ENCODE data around the gene TNIK. TPM values are rescaled to one million over a fixed set of nuclear protein-coding genes. Genes with fewer than 3 reads are reported as not detected.

Gene TNIK
- total and polyA plus RNA-seq, 2 experiments from 2014 or later, result 14.6 to 34.3 TPM

DNA sequence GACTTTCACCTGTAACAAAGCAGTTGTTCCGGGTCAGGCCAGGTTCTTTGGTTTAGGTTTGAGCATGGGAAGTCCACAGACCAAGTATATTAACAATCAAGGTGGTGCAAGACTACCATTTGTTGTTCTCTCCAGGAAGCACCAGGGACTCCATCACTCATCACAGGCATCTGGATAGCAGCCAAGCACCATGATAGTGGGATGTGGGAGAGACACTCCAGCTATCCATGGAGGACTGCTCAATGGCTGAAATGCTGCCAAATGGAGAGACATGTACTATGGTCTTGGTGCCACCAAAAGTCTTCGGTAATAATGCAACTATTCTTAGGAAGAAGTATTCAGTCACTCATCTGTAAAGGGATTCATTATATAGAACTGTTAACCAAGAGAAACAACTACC is 143.0 kb downstream of the TNIK start (continued):
- TF ChIP-seq, protein P1, sequence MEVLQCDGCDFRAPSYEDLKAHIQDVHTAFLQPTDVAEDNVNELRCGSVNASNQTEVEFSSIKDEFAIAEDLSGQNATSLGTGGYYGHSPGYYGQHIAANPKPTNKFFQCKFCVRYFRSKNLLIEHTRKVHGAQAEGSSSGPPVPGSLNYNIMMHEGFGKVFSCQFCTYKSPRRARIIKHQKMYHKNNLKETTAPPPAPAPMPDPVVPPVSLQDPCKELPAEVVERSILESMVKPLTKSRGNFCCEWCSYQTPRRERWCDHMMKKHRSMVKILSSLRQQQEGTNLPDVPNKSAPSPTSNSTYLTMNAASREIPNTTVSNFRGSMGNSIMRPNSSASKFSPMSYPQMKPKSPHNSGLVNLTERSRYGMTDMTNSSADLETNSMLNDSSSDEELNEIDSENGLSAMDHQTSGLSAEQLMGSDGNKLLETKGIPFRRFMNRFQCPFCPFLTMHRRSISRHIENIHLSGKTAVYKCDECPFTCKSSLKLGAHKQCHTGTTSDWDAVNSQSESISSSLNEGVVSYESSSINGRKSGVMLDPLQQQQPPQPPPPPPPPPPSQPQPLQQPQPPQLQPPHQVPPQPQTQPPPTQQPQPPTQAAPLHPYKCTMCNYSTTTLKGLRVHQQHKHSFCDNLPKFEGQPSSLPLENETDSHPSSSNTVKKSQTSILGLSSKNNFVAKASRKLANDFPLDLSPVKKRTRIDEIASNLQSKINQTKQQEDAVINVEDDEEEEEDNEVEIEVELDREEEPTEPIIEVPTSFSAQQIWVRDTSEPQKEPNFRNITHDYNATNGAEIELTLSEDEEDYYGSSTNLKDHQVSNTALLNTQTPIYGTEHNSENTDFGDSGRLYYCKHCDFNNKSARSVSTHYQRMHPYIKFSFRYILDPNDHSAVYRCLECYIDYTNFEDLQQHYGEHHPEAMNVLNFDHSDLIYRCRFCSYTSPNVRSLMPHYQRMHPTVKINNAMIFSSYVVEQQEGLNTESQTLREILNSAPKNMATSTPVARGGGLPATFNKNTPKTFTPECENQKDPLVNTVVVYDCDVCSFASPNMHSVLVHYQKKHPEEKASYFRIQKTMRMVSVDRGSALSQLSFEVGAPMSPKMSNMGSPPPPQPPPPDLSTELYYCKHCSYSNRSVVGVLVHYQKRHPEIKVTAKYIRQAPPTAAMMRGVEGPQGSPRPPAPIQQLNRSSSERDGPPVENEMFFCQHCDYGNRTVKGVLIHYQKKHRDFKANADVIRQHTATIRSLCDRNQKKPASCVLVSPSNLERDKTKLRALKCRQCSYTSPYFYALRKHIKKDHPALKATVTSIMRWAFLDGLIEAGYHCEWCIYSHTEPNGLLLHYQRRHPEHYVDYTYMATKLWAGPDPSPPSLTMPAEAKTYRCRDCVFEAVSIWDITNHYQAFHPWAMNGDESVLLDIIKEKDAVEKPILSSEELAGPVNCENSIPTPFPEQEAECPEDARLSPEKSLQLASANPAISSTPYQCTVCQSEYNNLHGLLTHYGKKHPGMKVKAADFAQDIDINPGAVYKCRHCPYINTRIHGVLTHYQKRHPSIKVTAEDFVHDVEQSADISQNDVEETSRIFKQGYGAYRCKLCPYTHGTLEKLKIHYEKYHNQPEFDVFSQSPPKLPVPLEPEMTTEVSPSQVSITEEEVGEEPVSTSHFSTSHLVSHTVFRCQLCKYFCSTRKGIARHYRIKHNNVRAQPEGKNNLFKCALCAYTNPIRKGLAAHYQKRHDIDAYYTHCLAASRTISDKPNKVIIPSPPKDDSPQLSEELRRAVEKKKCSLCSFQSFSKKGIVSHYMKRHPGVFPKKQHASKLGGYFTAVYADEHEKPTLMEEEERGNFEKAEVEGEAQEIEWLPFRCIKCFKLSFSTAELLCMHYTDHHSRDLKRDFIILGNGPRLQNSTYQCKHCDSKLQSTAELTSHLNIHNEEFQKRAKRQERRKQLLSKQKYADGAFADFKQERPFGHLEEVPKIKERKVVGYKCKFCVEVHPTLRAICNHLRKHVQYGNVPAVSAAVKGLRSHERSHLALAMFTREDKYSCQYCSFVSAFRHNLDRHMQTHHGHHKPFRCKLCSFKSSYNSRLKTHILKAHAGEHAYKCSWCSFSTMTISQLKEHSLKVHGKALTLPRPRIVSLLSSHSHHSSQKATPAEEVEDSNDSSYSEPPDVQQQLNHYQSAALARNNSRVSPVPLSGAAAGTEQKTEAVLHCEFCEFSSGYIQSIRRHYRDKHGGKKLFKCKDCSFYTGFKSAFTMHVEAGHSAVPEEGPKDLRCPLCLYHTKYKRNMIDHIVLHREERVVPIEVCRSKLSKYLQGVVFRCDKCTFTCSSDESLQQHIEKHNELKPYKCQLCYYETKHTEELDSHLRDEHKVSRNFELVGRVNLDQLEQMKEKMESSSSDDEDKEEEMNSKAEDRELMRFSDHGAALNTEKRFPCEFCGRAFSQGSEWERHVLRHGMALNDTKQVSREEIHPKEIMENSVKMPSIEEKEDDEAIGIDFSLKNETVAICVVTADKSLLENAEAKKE (CRISPR knock-in tag; IDR thresholded peaks at IDR 0.05), result no peak
- no peak for TF ChIP-seq ZNF114 (CRISPR knock-in tag; IDR thresholded peaks at IDR 0.05)
- no peak for TF ChIP-seq JUNB (IDR thresholded peaks at IDR 0.05; ENCODE audit: unreplicated experiment)
- no peak for TF ChIP-seq ZNF331 (CRISPR knock-in tag; IDR thresholded peaks at IDR 0.05; ENCODE audit: low read depth)
- TF ChIP-seq, protein P2, sequence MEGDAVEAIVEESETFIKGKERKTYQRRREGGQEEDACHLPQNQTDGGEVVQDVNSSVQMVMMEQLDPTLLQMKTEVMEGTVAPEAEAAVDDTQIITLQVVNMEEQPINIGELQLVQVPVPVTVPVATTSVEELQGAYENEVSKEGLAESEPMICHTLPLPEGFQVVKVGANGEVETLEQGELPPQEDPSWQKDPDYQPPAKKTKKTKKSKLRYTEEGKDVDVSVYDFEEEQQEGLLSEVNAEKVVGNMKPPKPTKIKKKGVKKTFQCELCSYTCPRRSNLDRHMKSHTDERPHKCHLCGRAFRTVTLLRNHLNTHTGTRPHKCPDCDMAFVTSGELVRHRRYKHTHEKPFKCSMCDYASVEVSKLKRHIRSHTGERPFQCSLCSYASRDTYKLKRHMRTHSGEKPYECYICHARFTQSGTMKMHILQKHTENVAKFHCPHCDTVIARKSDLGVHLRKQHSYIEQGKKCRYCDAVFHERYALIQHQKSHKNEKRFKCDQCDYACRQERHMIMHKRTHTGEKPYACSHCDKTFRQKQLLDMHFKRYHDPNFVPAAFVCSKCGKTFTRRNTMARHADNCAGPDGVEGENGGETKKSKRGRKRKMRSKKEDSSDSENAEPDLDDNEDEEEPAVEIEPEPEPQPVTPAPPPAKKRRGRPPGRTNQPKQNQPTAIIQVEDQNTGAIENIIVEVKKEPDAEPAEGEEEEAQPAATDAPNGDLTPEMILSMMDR (conservative IDR thresholded peaks at IDR 0.05; ENCODE audit: low read depth in 2 of 2), result no peak
- TF ChIP-seq STAT1 (IDR thresholded peaks at IDR 0.05; ENCODE audit: unreplicated experiment), result no peak

- Histone ChIP-seq H3K36me3 (ENCODE audit: insufficient read depth) (no peaks in the 10 kb centered on the region), H3K27me3 (ENCODE audit: insufficient read depth) (no peaks in the 10 kb centered on the region), H3K27ac (ENCODE audit: low read depth) (no peak overlapping the region), H3K79me2 (replicated peaks; ENCODE audit: insufficient read depth) (peaks cover 28% of the 10 kb centered on the region), H3K9me2 (ENCODE audit: insufficient read depth) (no peaks in the 10 kb centered on the region), H3K4me2 (no peak overlapping the region), H3K4me3 (no peak overlapping the region), H3F3A (replicated peaks; ENCODE audit: low read depth) (no peaks in the 10 kb centered on the region), H2AFZ (no peak overlapping the region), H4K20me1 (replicated peaks; ENCODE audit: insufficient read depth) (no peaks in the 10 kb centered on the region), H3K4me1 (ENCODE audit: insufficient read depth) (peaks cover 11% of the 10 kb centered on the region)
- H3K27ac Mint-ChIP-seq, result no peak overlapping the region
- ATAC-seq (no peak), DNase-seq (ENCODE audit: low spot score) (no peak)
- H3K4me1 Mint-ChIP-seq, result peaks cover 32% of the 10 kb centered on the region
- peaks cover 3% of the 10 kb centered on the region for H3K27me3 Mint-ChIP-seq (ENCODE audit: insufficient read depth, low read depth, poor library complexity)
- H3K9me3 Mint-ChIP-seq, result no peaks in the 10 kb centered on the region
- no peaks in the 10 kb centered on the region for H3K36me3 Mint-ChIP-seq (ENCODE audit: low read depth)
- H3K4me3 Mint-ChIP-seq, result no peak overlapping the region
- no peak for TF ChIP-seq EZH2phosphoT487 (IDR thresholded peaks at IDR 0.05; ENCODE audit: unreplicated experiment)
- no peak for TF ChIP-seq POLR2AphosphoS5 (IDR thresholded peaks at IDR 0.05; ENCODE audit: low read depth)
- TF ChIP-seq ZNF114 (CRISPR knock-in tag; IDR thresholded peaks at IDR 0.05), result no peak
- no peak for TF ChIP-seq REST (IDR thresholded peaks at IDR 0.05; ENCODE audit: unreplicated experiment)
- TF ChIP-seq, protein P2 (conservative IDR thresholded peaks at IDR 0.05; ENCODE audit: low read depth in 2 of 2), result no peak
- TF ChIP-seq ZNF331 (CRISPR knock-in tag; IDR thresholded peaks at IDR 0.05; ENCODE audit: low read depth), result no peak
Observed at GRCh38 chr3:171315919-171316318, 144.3 kb downstream of the TNIK start.
